ENCODE results near the gene IRF8.
A peak's percentile ranks its signal among the peaks of the same experiment; 100 is the strongest.

The IRF8 gene

DNA sequence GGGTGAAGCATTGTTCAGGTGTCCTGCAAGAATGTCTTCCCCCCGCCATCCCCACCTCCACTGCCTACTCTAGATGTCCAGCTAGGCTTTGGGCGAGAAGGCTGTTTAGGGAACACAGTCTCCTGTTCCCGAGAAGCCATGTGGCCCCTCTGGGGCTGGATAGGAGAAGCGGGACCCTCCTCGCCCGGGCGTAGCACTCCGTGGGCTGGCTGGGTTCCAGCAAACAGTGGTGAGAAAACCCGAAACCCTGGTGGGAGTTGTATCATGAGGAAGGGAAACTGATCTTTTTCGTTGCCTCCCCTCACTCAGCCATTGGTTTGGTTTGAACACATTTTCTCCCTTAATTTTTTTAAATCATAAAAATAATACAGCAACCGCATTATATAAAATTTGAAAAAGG, 56.6 kb downstream of the IRF8 start:
- no peak for DNase-seq

DNA sequence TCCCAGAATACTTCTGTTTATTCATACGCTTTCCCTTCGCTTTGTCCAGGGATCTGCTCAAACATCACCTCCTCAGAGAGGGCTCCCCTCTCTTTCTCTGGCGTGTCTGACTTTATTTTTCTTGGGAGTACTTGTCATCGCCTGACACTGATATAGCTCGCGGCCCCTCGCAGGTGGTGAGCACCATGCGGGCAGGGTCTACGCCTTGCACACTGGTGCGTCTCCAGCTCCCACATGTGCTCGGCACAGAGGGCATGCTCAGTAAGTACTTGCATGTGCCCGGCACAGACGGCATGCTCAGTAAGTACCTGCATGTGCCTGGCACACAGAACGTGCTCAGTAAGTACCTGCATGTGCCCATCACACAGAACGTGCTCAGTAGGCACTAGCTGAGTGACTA, 57.5 kb downstream of the IRF8 start:
- DNase-seq = no peak

DNA sequence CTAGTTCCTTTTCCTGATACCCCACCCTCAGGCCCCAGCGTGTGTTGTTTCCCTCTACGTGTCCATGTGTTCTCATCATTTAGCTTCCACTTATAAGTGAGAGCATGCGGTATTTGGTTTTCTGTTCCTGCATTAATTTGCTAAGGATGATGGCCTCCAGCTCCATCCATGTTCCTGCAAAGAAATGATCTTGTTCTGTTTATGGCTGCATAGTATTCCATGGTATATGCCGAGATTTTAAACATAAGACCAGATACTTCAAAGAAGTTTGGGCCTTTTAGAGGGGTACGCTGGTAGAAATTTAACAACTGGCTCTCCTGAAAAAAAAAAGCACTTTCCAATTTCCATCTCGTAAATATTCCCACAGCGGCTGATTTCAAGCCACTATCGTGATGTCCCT, 59.8 kb downstream of the IRF8 start:
- DNase-seq = no peak

DNA sequence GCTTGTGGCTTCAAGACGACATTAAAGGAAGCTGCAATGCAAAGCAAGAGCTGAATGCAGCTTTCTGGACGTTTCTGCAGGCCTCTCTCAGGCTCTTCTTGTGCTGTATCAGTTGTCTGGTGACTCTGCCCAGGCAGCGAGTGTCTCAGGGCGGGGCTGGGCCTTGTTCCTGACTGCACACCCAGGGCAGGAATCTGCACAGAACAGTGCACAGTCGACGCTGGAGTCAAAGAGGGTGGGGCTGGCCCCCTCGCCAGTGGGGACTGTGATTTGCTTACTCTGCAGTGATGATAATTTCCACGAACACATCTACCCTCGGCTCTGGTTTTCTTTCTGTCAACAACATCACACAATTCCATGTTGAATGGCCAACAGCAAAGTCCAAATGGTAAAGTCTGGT, 60.7 kb downstream of the IRF8 start:
- DNase-seq = no peak

DNA sequence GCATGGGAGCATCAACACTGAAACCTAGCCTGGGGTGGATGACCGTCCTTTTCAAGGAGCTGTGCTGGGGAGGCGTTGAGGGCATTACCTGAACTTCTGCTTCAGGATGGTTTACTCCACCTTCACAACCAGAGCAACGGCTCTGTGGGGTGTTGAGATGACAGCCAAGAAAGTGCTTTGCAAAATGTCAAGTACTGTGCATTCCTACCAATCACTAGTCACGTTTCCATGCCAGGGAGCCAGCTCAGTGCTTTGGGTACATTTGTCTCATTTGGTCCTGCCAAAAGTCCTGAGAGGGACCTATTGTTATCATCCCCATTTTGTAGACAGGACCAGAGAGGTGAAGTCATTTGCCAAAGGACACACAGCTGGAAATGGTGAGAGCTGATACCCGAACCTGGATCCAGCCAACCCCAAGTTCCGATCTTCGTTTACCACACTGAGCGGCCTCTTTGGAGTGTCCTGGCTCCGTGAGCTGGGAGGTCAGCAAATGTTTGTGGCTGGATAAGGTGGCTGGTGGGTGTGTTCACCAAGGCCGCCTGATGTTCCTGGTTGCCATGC, 61.6 kb downstream of the IRF8 start:
- no peak for DNase-seq

DNA sequence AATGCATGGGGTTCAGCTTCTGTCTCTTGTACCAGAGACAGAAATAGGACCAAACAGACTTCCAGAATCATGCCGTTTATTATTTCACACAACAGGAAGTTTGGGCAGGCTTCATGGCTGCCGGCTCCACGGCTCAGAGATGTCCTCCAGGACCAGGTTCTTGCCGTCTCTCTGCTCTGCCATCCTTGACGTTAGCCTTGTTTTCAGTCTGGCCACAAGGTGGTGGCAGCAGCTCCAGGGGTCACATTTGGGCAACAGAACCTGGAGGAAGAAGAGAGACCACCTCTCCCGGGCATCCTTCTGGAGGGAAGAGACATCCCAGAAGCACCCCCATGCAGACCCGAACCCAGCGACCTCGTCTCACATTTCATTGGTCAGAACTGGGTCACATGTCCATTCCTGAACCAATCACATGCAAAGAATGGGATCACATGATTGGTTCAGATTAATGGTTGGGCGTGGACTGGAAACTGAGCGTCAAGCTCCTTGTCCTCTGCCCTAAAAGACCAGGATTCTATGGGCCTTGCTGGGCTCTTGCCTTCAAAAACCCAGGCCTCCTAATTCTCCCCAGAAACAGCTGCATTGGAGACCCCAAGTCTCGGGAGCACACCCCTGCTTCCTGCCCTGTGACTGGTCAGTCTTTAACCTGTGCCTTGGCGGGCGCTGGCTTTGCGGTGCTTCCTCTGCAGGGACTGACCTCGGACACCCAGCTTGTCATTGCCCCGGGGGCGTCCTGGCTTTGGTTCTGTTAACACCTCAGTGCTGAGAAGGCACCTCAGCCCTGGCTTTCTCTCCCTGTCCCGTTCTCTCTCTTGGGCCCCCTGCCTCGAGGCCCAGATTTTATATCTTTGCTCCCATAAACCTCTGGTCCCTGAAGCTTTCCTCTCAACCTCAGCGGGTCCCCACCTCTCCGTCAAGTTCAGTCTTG, 63.3 kb downstream of the IRF8 start:
- DNase-seq = no peak

DNA sequence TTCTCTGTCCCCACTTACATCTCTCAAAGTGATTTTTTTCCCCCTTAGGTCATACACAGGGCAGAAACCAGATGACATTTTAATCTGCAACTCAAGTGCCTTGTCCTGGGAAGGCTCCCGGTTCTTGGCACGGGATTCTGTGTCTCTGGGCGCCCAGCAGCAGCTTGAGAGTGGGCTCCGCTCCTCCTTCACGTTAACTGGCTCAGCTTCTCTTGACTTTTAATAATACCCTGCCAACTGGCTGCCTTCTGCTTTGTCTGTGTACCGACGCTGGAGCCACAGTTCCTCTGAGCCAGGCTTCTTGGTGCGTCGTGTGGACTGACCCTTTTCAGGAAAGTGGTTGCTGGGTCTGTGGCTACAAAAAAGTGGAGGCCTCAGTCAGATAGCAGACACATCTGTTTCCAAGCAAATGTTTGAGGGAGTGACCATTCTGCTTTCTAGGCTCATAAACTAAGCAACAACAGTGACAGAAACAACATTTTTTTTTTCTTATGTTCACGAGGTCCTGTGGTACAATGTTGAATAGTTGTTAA, 64.9 kb downstream of the IRF8 start:
- peak in 16 of 56 donors; percentile 6 to 55 (median 26) for DNase-seq

DNA sequence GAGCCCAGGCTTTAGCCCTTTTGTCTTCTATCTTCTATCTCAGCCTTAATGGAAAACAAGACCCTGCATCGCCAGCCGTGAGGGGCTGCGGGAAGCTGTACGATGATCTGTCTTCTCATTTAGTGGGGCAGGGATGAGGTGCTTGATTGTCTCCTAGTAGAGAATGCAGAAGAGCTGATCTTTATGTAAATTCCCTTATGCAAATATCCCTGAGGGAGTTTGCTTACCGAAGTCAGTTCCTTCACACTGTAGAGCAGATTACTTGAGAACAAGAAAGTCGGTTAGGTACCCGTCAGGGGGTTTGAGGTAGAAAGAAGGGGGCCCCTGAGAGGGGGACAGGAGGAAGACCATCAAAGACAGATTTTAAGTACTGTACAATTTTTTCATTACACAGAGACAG, 66.2 kb downstream of the IRF8 start:
- no peak for DNase-seq

DNA sequence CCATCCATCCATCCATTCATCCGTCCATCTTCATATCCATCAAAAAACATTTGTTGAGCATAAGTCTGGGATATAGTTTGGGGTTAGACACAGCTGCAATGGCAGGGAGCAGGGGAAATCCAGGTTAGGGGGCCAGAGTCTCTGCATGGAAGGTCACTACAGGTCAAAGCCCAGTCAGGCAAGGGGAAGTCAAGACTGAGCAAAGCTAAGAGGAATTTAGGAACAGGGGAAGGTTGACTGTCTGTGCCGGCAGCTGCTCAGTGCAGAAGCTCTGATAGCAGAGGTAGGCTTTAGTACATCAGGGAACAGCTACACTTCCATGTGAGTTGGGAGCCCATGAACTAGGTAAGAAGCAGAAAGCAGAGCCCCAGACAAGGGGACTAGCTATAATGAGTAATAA, 68.1 kb downstream of the IRF8 start:
- no peak for DNase-seq

DNA sequence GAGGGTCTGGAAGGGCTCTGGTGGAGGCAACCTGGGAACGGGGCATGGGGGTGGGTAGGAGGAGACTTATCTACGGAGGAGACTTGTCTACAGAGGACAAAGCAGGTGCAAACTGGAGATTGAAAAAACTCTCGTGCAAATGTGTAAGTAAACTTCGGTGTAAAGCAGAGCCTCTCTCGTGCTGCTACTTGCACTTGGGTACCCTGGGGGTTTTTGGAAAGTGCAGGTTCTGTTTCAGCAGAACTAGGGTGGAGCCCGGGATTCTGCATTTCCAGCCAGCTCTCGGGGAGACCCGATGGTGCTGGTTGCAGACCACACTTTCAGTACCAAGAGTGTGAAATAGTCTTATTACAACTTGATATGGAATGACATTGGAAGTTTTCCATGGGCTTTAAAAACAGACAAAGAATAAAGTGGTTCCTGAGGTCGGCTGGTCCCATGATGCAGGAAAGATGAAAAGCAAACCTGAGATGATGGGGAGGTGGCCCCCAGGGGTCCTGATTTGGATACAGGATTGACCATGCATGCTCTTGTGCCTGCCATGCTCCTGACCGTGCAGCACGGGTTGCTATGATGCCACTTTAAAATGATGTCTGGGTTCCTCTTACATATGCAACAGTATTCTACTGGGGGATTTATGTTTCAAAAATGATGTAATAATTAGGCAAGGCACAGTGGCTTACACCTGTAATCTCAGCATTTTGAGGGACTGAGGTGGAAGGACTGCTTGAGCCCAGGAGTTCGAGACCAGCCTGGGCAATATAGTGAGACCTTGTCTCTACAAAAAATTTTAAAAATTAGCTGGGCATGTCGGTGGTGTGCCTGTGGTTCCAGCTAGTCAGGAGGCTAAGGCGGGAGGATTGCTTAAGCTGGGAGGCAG, 69.3 kb downstream of the IRF8 start:
- DNase-seq = no peak

DNA sequence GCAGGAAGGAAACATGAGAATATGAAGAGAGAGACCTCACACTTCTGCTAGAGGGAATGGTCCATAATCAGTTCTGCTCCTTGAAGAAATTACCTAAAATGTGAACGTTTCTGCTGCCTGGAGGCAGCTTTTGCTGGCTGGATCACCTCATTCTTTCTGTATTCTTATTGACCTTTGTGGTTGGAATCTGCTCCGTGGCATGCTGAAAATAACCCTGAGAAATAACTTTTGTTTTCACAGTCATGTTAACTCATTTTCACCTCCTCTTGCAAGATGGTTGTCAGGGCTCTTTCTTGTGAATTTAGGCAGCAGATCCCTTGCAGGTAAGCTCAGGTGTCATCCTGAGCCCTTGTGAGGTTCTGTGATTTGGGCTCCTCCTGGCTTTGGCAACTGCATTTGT, 70.2 kb downstream of the IRF8 start:
- no peak for DNase-seq

DNA sequence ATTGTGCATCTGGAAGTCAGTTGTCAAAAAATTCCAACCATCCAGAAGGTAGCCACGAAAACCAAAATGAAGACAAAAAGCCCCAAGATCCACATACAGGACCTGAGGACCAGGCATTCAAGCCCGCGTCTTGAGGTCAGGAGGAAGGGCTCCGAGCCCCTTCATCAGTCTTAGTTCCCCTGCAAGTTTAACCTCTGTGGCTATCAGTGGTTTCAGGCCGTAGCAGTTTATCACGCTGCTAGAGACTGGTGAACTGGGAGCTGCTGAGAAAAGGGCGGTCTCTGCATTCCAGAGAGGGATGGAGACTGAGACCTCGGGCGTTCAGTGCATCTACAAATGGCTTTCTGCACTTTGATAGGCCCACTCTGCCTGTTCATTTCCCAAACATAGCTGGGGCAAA, 70.6 kb downstream of the IRF8 start:
- DNase-seq = no peak

DNA sequence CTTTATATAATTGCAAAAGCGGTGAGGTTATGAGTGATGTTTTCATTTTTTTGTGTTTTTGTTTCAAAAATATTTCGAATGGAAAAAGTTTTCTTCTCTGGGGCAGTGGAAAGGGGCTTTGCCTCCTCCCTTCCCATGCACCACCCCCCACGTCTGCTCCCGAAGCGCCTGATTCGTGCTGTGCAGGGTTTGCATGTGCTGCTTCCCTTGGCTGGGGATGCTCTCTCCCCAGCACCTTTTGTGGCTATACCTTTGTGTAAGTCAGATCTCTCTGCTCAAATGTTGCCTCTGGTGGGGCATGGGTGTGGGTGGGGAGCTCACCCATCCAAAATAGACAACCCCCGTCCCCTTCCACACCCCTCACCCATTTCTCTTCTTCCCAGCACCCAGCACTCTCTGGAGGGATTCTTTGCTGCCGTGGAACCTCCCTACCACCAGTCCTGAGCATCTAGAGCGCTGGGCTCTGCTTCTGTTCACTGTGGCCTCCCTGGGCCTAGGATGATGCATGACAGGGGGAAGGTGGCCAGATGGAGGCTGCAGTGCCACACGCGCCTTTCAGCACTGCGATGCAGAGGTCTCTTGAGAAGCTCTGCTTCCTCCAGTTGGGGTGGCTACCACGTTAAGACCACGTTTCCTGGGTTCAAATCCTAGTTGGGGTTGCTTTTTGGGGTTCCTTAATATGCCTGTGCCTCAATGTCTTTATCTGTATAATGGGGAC, 71.2 kb downstream of the IRF8 start:
- DNase-seq = no peak

DNA sequence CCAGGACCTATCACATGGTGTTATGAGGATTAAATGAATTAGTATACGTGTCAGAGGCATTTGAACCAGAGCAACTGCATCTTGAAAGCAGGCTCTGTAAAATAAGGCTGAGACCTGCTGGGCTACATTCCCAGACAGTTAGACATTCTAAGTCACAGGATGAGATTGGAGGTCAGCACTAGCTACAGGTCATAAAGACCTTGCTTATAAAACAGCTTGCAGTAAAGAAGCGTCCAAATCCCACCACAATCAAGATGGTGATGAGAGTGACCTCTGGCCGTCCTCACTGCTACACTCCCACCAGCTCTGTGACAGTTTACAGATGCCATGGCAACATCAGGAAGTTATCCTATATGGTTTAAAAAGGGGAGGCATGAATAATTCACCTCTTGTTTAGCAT, 71.8 kb downstream of the IRF8 start:
- DNase-seq = no peak
